Trophoblast cell (in vitro differentiated cells and primary cell): ENCODE data around the gene EML1.

Source experiments
- DNase-seq, 2 donors: peaks; one replicate each; pipeline ENCODE4 v3.0.0-alpha.2; 2016
- H2AFZ ChIP-seq: 2 replicates; pipeline ENCODE4 v1.6.1; 2013; ENCODE audit warnings: low read length, moderate library complexity, mild to moderate bottlenecking; ENCODE audit not compliant: insufficient read depth, poor library complexity
- H2AK5ac ChIP-seq: 2 replicates; pipeline ENCODE4 v1.6.1; 2013; ENCODE audit warnings: mild to moderate bottlenecking, low read length
- H2BK120ac ChIP-seq: 2 replicates; pipeline ENCODE4 v1.6.1; 2013; ENCODE audit warnings: low read length, mild to moderate bottlenecking, moderate library complexity; ENCODE audit not compliant: insufficient read depth, poor library complexity
- H2BK12ac ChIP-seq: 2 replicates; pipeline ENCODE4 v1.6.1; 2013; ENCODE audit warnings: mild to moderate bottlenecking, low read length, moderate library complexity
- H2BK5ac ChIP-seq: 2 replicates; pipeline ENCODE4 v1.6.1; 2013; ENCODE audit warnings: low read length, low read depth, moderate library complexity, mild to moderate bottlenecking; ENCODE audit not compliant: poor library complexity
- H3K14ac ChIP-seq: 2 replicates; pipeline ENCODE4 v1.6.1; 2013; ENCODE audit warnings: mild to moderate bottlenecking, low read length
- H3K18ac ChIP-seq: 2 replicates; pipeline ENCODE4 v1.6.1; 2013; ENCODE audit warnings: mild to moderate bottlenecking, low read length
- H3K23ac ChIP-seq: 2 replicates; pipeline ENCODE4 v1.6.1; 2013; ENCODE audit warnings: low read length
- H3K27ac ChIP-seq: 2 replicates; pipeline ENCODE4 v1.5.1; 2013; ENCODE audit warnings: low read depth, mild to moderate bottlenecking, inconsistent platforms, low read length, moderate library complexity
- H3K27me3 ChIP-seq: 2 replicates; pipeline ENCODE4 v1.6.1; 2013; ENCODE audit warnings: inconsistent platforms, mild to moderate bottlenecking, low read length, moderate library complexity; ENCODE audit not compliant: insufficient read depth
- H3K36me3 ChIP-seq, 2 experiments: 1 replicate in 1 of 2; 2 replicates in 1 of 2; pipeline ENCODE4 v1.6.1; 2013; ENCODE audit warnings: low read length in 2 of 2, mild to moderate bottlenecking in 2 of 2, moderate library complexity in 1 of 2; ENCODE audit not compliant: insufficient read depth in 2 of 2, control insufficient read depth in 1 of 2
- H3K4ac ChIP-seq: 2 replicates; pipeline ENCODE4 v1.6.1; 2013; ENCODE audit warnings: low read depth, mild to moderate bottlenecking, low read length, moderate library complexity
- H3K4me1 ChIP-seq, 2 experiments: 1 replicate in 1 of 2; 2 replicates in 1 of 2; pipeline ENCODE4 v1.6.1; 2013; ENCODE audit warnings: low read length in 2 of 2, mild to moderate bottlenecking in 2 of 2, moderate library complexity in 1 of 2; ENCODE audit not compliant: insufficient read depth in 2 of 2, control insufficient read depth in 1 of 2
- H3K4me2 ChIP-seq: 2 replicates; pipeline ENCODE4 v1.6.1; 2013; ENCODE audit warnings: inconsistent platforms, mild to moderate bottlenecking, low read length, moderate library complexity
- H3K4me3 ChIP-seq: 2 replicates; pipeline ENCODE4 v1.5.1; 2013; ENCODE audit warnings: mild to moderate bottlenecking, low read depth, low read length, inconsistent platforms
- H3K79me1 ChIP-seq: one replicate; pipeline ENCODE4 v1.6.1; 2013; ENCODE audit warnings: low read length
- H3K79me2 ChIP-seq: 2 replicates; pipeline ENCODE4 v1.6.1; 2013; ENCODE audit warnings: low read length, mild to moderate bottlenecking; ENCODE audit not compliant: control insufficient read depth, insufficient read depth, poor library complexity
- H3K9ac ChIP-seq: 2 replicates; pipeline ENCODE4 v1.6.1; 2013; ENCODE audit warnings: mild to moderate bottlenecking, low read length
- H3K9me3 ChIP-seq: 2 replicates; pipeline ENCODE4 v1.6.1; 2013; ENCODE audit warnings: low read depth, mild to moderate bottlenecking, control low read depth, inconsistent platforms, low read length; ENCODE audit not compliant: insufficient read depth
- H4K12ac ChIP-seq: 2 replicates; pipeline ENCODE4 v1.6.1; 2013; ENCODE audit warnings: low read depth, mild to moderate bottlenecking, low read length, moderate library complexity
- H4K8ac ChIP-seq: 2 replicates; pipeline ENCODE4 v1.6.1; 2013; ENCODE audit warnings: low read depth, mild to moderate bottlenecking, low read length, moderate library complexity
- H4K91ac ChIP-seq: one replicate; pipeline ENCODE4 v1.6.1; 2013; ENCODE audit warnings: low read depth, mild to moderate bottlenecking, low read length, moderate library complexity
- WGBS: extraction: QIAGEN DNeasy Blood & Tissue Kit; methylation state at CpG from one replicate; pipeline ENCODE4 v1.1.7; 2013; ENCODE audit warnings: missing lambda C conversion rate; ENCODE audit not compliant: insufficient read length, insufficient coverage; ENCODE audit errors: extremely low coverage; 5-methylcytosine and 5-hydroxymethylcytosine counted together

EML1 gene

DNA sequence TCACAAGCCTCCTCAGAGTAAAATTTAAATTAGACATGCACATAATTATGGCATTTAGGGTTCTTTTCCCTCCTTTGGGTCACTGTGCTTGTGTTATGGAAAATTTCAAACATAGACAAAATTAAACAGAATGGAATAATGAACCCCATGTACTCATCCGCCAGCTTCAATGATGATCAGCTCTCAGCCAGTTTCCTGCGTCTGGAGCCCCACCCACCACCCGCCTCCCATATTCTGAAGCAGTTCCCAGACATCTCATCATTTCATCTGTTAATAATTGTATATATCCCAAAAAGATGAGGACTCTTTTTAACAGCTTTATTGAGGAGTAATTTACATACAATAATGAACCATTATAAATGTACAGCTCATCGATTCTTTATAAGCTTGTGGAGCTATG lies 128.2 kb downstream of the EML1 start:
- H3K4me2 ChIP-seq = no peak overlapping the region

GRCh38 chr14:99924379-99924778 lies 131.2 kb downstream of the EML1 start:
- Histone ChIP-seq H4K12ac (no peak overlapping the region), H4K8ac (no peak overlapping the region), H3K36me3 (no peaks in the 10 kb centered on the region), H2AK5ac (no peak overlapping the region), H3K4me2 (no peak overlapping the region), H3K9me3 (peaks cover 2% of the 10 kb centered on the region), H3K79me1 (no peaks in the 10 kb centered on the region), H2BK5ac (no peak overlapping the region), H2BK120ac (no peak overlapping the region), H3K9ac (no peak overlapping the region), H3K4me3 (no peak overlapping the region), H3K27ac (no peak overlapping the region), H3K4me1 (no peaks in the 10 kb centered on the region), H3K23ac (no peak overlapping the region), H3K14ac (no peak overlapping the region), H2AFZ (no peak overlapping the region), H3K18ac (no peak overlapping the region), H3K27me3 (no peaks in the 10 kb centered on the region), H4K91ac (no peak overlapping the region), H3K79me2 (no peaks in the 10 kb centered on the region), H3K4ac (no peak overlapping the region), H2BK12ac (no peak overlapping the region)
- no CpG with 5 or more reads among the region's 1 CpG for WGBS
- DNase-seq = no peak

More for the DNA sequence above, 128.2 kb downstream of the EML1 start:
- H4K12ac ChIP-seq = no peak overlapping the region
- DNase-seq = no peak
- no peaks in the 10 kb centered on the region for H3K79me2 ChIP-seq
- H3K4ac ChIP-seq = no peak overlapping the region
- H3K36me3 ChIP-seq = peaks cover 0 to 3% of the 10 kb centered on the region in 2 experiments
- H3K79me1 ChIP-seq = no peaks in the 10 kb centered on the region
- peaks cover 2% of the 10 kb centered on the region for H3K9me3 ChIP-seq
- H3K14ac ChIP-seq = no peak overlapping the region
- no peak overlapping the region for H3K23ac ChIP-seq
- no peak overlapping the region for H2AFZ ChIP-seq
- H2BK12ac ChIP-seq = no peak overlapping the region
- no peak overlapping the region for H3K18ac ChIP-seq
- H3K27me3 ChIP-seq = no peaks in the 10 kb centered on the region
- H3K4me3 ChIP-seq = no peak overlapping the region
- H4K8ac ChIP-seq = no peak overlapping the region
- H4K91ac ChIP-seq = no peak overlapping the region
- no peak overlapping the region for H2BK5ac ChIP-seq
- no peak overlapping the region for H2BK120ac ChIP-seq
- no CpG with 5 or more reads among the region's 4 CpGs for WGBS
- H3K9ac ChIP-seq = no peak overlapping the region
- no peak overlapping the region for H2AK5ac ChIP-seq
- no peaks in the 10 kb centered on the region for H3K4me1 ChIP-seq
- no peak overlapping the region for H3K27ac ChIP-seq

DNA sequence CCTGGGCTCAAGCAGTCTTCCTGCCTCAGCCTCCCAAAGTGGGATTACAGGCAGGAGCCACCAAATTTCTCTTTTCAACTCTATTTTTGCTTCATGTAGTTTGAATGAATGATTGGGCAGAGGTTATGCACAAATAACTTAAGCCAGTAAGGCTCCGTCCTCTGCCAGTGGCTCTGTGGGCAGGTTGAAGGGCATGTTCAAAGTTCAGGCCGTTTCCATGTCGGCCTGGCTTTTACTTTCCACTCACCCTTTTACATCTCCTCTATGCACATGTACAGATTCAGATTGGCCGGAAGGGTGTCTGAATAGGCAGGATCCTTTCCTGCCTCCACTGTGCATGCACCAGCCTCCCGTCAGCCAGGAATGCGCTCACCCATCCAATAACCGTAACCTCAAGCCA lies 132.3 kb downstream of the EML1 start:
- H2AK5ac ChIP-seq = no peak overlapping the region
- no peak overlapping the region for H2BK12ac ChIP-seq
- H3K4me1 ChIP-seq = no peaks in the 10 kb centered on the region
- H3K4me2 ChIP-seq = no peak overlapping the region
- H3K79me2 ChIP-seq = no peaks in the 10 kb centered on the region
- H3K9ac ChIP-seq = no peak overlapping the region
- no peak overlapping the region for H3K14ac ChIP-seq
- no peak overlapping the region for H4K8ac ChIP-seq
- H3K18ac ChIP-seq = no peak overlapping the region
- H2AFZ ChIP-seq = no peak overlapping the region
- H3K27me3 ChIP-seq = no peaks in the 10 kb centered on the region
- H4K91ac ChIP-seq = no peak overlapping the region
- H3K4ac ChIP-seq = no peak overlapping the region
- no peak overlapping the region for H2BK120ac ChIP-seq
- no peaks in the 10 kb centered on the region for H3K36me3 ChIP-seq
- no peak for DNase-seq
- no peak overlapping the region for H2BK5ac ChIP-seq
- H3K27ac ChIP-seq = no peak overlapping the region
- no CpG with 5 or more reads among the region's 7 CpGs for WGBS
- no peaks in the 10 kb centered on the region for H3K9me3 ChIP-seq
- no peak overlapping the region for H4K12ac ChIP-seq
- no peak overlapping the region for H3K4me3 ChIP-seq
- no peaks in the 10 kb centered on the region for H3K79me1 ChIP-seq
- no peak overlapping the region for H3K23ac ChIP-seq

DNA sequence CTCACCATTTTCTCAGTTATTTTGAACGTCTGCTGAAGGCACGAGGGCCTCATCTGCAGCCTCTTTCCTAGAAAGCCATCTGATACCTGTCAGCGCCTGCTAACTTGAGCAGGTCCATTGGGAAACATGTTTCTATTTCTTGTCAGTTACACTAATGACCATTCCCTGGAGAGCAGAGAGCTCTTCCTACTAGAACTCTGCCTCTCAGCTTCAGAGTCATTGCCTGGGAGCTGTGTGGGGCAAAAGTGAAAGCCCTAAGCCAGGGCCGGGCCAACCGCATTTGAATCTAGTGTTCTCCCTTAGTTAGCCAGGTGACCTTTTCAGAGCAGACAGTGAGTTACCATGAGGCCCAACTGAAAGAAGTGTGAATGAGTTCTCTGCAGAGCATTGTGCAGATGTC lies 135.8 kb downstream of the EML1 start:
- WGBS = no CpG with 5 or more reads among the region's 5 CpGs
- no peak overlapping the region for H2BK12ac ChIP-seq
- no peaks in the 10 kb centered on the region for H3K4me1 ChIP-seq
- H3K18ac ChIP-seq = no peak overlapping the region
- H3K27me3 ChIP-seq = no peaks in the 10 kb centered on the region
- no peak overlapping the region for H3K4me3 ChIP-seq
- H3K23ac ChIP-seq = no peak overlapping the region
- H4K12ac ChIP-seq = no peak overlapping the region
- no peak overlapping the region for H2BK5ac ChIP-seq
- no peaks in the 10 kb centered on the region for H3K36me3 ChIP-seq
- H2BK120ac ChIP-seq = no peak overlapping the region
- no peak overlapping the region for H3K14ac ChIP-seq
- H4K8ac ChIP-seq = no peak overlapping the region
- H3K4me2 ChIP-seq = no peak overlapping the region
- H3K79me1 ChIP-seq = no peaks in the 10 kb centered on the region
- DNase-seq = no peak
- no peak overlapping the region for H2AFZ ChIP-seq
- H4K91ac ChIP-seq = no peak overlapping the region
- H3K27ac ChIP-seq = no peak overlapping the region
- H3K4ac ChIP-seq = no peak overlapping the region
- H3K9me3 ChIP-seq = no peaks in the 10 kb centered on the region
- no peak overlapping the region for H2AK5ac ChIP-seq
- no peaks in the 10 kb centered on the region for H3K79me2 ChIP-seq
- no peak overlapping the region for H3K9ac ChIP-seq
